Measurements from ENCODE around the gene LINC00305. TPM values are rescaled to one million over a fixed set of nuclear protein-coding genes. Genes with fewer than 3 reads are reported as not detected.

The LINC00305 gene
- total RNA-seq, 6 experiments from 2014 or later: not detected

- 68% methylated on average over 3 of the region's 3 CpGs for WGBS (ENCODE audit: insufficient coverage, low coverage, low lambda C conversion rate, missing lambda C conversion rate)
- Histone ChIP-seq H3K4me1 (no peaks in the 10 kb centered on the region), H3K36me3 (no peaks in the 10 kb centered on the region), H3K27me3 (no peaks in the 10 kb centered on the region), H3K9me3 (no peaks in the 10 kb centered on the region), H3K27ac (no peak overlapping the region), H3K4me3 (no peak overlapping the region)
- ATAC-seq (no peak), DNase-seq (no peak)
- intact Hi-C loops (cut with DNase I): no loop called here
- TF ChIP-seq CTCF (IDR thresholded peaks at IDR 0.05) (no peak), POLR2A (IDR thresholded peaks at IDR 0.05) (no peak)
Observed at GRCh38 chr18:64099244-64099643, 49.6 kb downstream of the LINC00305 start.

- H3K9me3 ChIP-seq: no peaks in the 10 kb centered on the region
- no peak for DNase-seq
- peak in 1 of 4 donors; percentile 43 for ATAC-seq
- H3K4me1 ChIP-seq: no peaks in the 10 kb centered on the region
- H3K27ac ChIP-seq: no peak overlapping the region
- H3K36me3 ChIP-seq: no peaks in the 10 kb centered on the region
- H3K4me3 ChIP-seq: no peak overlapping the region
- no peaks in the 10 kb centered on the region for H3K27me3 ChIP-seq
- intact Hi-C loops (cut with DNase I): no loop called here
- 41% methylated on average over 3 of the region's 3 CpGs for WGBS (ENCODE audit: insufficient coverage, low coverage, low lambda C conversion rate, missing lambda C conversion rate)
- TF ChIP-seq CTCF (IDR thresholded peaks at IDR 0.05) (peak; percentile 6 to 42 (median 32)), POLR2A (IDR thresholded peaks at IDR 0.05) (no peak)
Observed at GRCh38 chr18:64097497-64097896, 51.4 kb downstream of the LINC00305 start.

GRCh38 chr18:64095056-64095455 lies 53.8 kb downstream of the LINC00305 start:
- H3K4me3 ChIP-seq: no peak overlapping the region
- H3K9me3 ChIP-seq: no peaks in the 10 kb centered on the region
- H3K4me1 ChIP-seq: no peaks in the 10 kb centered on the region
- intact Hi-C loops (cut with DNase I): no loop called here
- H3K27me3 ChIP-seq: no peaks in the 10 kb centered on the region
- no peak for TF ChIP-seq POLR2A (IDR thresholded peaks at IDR 0.05)
- TF ChIP-seq CTCF (IDR thresholded peaks at IDR 0.05): no peak
- H3K36me3 ChIP-seq: no peaks in the 10 kb centered on the region
- ATAC-seq: no peak
- 67% methylated on average over 1 of the region's 1 CpG for WGBS (ENCODE audit: insufficient coverage, low coverage, low lambda C conversion rate, missing lambda C conversion rate)
- DNase-seq: no peak
- H3K27ac ChIP-seq: no peak overlapping the region

GRCh38 chr18:64094210-64094609 lies 54.7 kb downstream of the LINC00305 start:
- no peak for ATAC-seq
- TF ChIP-seq CTCF (IDR thresholded peaks at IDR 0.05): no peak
- no peak for TF ChIP-seq POLR2A (IDR thresholded peaks at IDR 0.05)
- Histone ChIP-seq H3K4me3 (no peak overlapping the region), H3K27ac (no peak overlapping the region), H3K4me1 (no peaks in the 10 kb centered on the region), H3K27me3 (no peaks in the 10 kb centered on the region), H3K9me3 (no peaks in the 10 kb centered on the region), H3K36me3 (no peaks in the 10 kb centered on the region)
- intact Hi-C loops (cut with DNase I): no loop called here
- no peak for DNase-seq
- 0% methylated on average over 1 of the region's 1 CpG for WGBS (ENCODE audit: insufficient coverage, low coverage, low lambda C conversion rate, missing lambda C conversion rate)

- intact Hi-C loops (cut with DNase I): no loop called here
- no peaks in the 10 kb centered on the region for H3K9me3 ChIP-seq
- H3K27me3 ChIP-seq: no peaks in the 10 kb centered on the region
- TF ChIP-seq CTCF (IDR thresholded peaks at IDR 0.05) (no peak), POLR2A (IDR thresholded peaks at IDR 0.05) (no peak)
- H3K4me3 ChIP-seq: no peak overlapping the region
- H3K36me3 ChIP-seq: no peaks in the 10 kb centered on the region
- no peaks in the 10 kb centered on the region for H3K4me1 ChIP-seq
- no peak overlapping the region for H3K27ac ChIP-seq
- ATAC-seq (peak in 1 of 4 donors; percentile 58), DNase-seq (no peak)
Observed at GRCh38 chr18:64091526-64091925, 57.4 kb downstream of the LINC00305 start.

Data from right lobe of liver (tissue), 6 donors.